Activated T-helper 2 cell treated with anti-CD3 and anti-CD28 coated beads, Interferon-gamma antibody, Interleukin-2, Interleukin-4, amounts not matched to agents 10 μg/mL and 5 μg/mL and 100 μg/mL, durations not matched to agents 14 hours and 24 hours and 36 hours (primary cell): ENCODE measurements around the gene TRO. TPM values are rescaled to one million over a fixed set of nuclear protein-coding genes. Genes with fewer than 3 reads are reported as not detected.

ENCODE experiments used
- DNase-seq: peaks from one replicate; pipeline ENCODE4 v3.0.0; 2021; ENCODE audit warnings: low spot score
- H3K27ac Mint-ChIP-seq: one replicate; pipeline ENCODE4 v1.8.0; 2021; ENCODE audit warnings: mixed read lengths
- H3K27me3 Mint-ChIP-seq: one replicate; pipeline ENCODE4 v1.8.0; 2021; ENCODE audit warnings: low read depth, mixed read lengths
- H3K36me3 Mint-ChIP-seq: one replicate; pipeline ENCODE4 v1.8.0; 2021; ENCODE audit warnings: low read depth, mixed read lengths
- H3K4me1 Mint-ChIP-seq: one replicate; pipeline ENCODE4 v1.8.0; 2021; ENCODE audit warnings: low read depth, mixed read lengths
- H3K4me3 Mint-ChIP-seq: one replicate; pipeline ENCODE4 v1.8.0; 2021; ENCODE audit warnings: low read depth, mild to moderate bottlenecking, moderate library complexity, mixed read lengths
- H3K9me3 Mint-ChIP-seq: one replicate; pipeline ENCODE4 v1.8.0; 2021; ENCODE audit warnings: mixed read lengths
- intact Hi-C: fragments of 100-400 bp; cut with micrococcal nuclease; formaldehyde crosslinking; loops from one replicate; pipeline ENCODE4 v1.15.1; 2023
- total RNA-seq: library from RNA; stranded (reverse); gene quantifications from 2 replicates; pipeline ENCODE4 v1.2.3, GENCODE V29; 2022

Gene TRO, protein sequence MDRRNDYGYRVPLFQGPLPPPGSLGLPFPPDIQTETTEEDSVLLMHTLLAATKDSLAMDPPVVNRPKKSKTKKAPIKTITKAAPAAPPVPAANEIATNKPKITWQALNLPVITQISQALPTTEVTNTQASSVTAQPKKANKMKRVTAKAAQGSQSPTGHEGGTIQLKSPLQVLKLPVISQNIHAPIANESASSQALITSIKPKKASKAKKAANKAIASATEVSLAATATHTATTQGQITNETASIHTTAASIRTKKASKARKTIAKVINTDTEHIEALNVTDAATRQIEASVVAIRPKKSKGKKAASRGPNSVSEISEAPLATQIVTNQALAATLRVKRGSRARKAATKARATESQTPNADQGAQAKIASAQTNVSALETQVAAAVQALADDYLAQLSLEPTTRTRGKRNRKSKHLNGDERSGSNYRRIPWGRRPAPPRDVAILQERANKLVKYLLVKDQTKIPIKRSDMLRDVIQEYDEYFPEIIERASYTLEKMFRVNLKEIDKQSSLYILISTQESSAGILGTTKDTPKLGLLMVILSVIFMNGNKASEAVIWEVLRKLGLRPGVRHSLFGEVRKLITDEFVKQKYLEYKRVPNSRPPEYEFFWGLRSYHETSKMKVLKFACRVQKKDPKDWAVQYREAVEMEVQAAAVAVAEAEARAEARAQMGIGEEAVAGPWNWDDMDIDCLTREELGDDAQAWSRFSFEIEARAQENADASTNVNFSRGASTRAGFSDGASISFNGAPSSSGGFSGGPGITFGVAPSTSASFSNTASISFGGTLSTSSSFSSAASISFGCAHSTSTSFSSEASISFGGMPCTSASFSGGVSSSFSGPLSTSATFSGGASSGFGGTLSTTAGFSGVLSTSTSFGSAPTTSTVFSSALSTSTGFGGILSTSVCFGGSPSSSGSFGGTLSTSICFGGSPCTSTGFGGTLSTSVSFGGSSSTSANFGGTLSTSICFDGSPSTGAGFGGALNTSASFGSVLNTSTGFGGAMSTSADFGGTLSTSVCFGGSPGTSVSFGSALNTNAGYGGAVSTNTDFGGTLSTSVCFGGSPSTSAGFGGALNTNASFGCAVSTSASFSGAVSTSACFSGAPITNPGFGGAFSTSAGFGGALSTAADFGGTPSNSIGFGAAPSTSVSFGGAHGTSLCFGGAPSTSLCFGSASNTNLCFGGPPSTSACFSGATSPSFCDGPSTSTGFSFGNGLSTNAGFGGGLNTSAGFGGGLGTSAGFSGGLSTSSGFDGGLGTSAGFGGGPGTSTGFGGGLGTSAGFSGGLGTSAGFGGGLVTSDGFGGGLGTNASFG (N-terminal part only)
- total RNA-seq, result 2.1 and 2.8 TPM in 2 replicates

GRCh38 chrX:54920610-54921426, at the start of gene TRO:
TSS of gene TRO (plus strand) at chrX:54920824. CDS start at chrX:54922247, 1,423 bp downstream.
- H3K4me3 Mint-ChIP-seq, result peak within 1 kb of the TSS; percentile 89
- intact Hi-C loops, result no loop called here
- H3K9me3 Mint-ChIP-seq, result no peaks in the 10 kb centered on the region
- peaks cover 7% of the 10 kb centered on the region for H3K27me3 Mint-ChIP-seq
- no peaks in the 10 kb centered on the region for H3K36me3 Mint-ChIP-seq
- peak within 1 kb of the TSS; percentile 47 for H3K27ac Mint-ChIP-seq
- no peak for DNase-seq
- peaks cover 14% of the 10 kb centered on the region for H3K4me1 Mint-ChIP-seq

GRCh38 chrX:54885740-54886139, 34.9 kb upstream of the TRO start:
- Mint-ChIP-seq H3K4me1 (no peaks in the 10 kb centered on the region), H3K36me3 (no peaks in the 10 kb centered on the region), H3K9me3 (no peaks in the 10 kb centered on the region), H3K27me3 (peaks cover 2% of the 10 kb centered on the region), H3K4me3 (no peak overlapping the region), H3K27ac (no peak overlapping the region)
- no peak for DNase-seq
- intact Hi-C loops, result no loop called here

DNA sequence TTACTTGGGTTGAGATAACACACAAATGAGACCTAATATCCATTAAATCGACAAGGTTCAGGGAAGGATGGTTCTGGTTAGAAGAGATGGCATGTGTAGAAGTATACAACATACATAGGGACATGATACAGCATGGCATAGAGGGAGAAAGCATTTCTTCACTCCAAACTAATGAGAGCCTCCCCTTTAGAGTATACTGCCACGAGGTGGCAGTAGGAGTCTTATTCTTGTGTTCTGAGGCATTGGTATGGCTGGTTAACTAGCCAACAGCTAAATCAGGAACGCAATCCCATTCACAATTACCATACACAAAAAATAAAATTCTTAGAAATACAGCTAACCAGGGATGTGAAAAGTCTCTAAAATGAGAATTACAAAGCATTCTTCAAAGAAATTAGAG, 29.1 kb upstream of the TRO start:
- intact Hi-C loops, result loop anchor here (1.0 kb wide), 1 partner anchor 165 kb away; no protein-coding TSS in a partner anchor
- Mint-ChIP-seq H3K36me3 (no peaks in the 10 kb centered on the region), H3K27me3 (peaks cover 2% of the 10 kb centered on the region), H3K27ac (no peak overlapping the region), H3K4me3 (no peak overlapping the region), H3K9me3 (no peaks in the 10 kb centered on the region), H3K4me1 (no peaks in the 10 kb centered on the region)
- DNase-seq, result peak; percentile 8

GRCh38 chrX:54894159-54894558, 26.5 kb upstream of the TRO start:
- H3K9me3 Mint-ChIP-seq, result no peaks in the 10 kb centered on the region
- no peak for DNase-seq
- H3K36me3 Mint-ChIP-seq, result no peaks in the 10 kb centered on the region
- peaks cover 2% of the 10 kb centered on the region for H3K27me3 Mint-ChIP-seq
- no peaks in the 10 kb centered on the region for H3K4me1 Mint-ChIP-seq
- intact Hi-C loops, result no loop called here
- no peak overlapping the region for H3K27ac Mint-ChIP-seq
- no peak overlapping the region for H3K4me3 Mint-ChIP-seq

GRCh38 chrX:54909941-54910340, 10.7 kb upstream of the TRO start:
- H3K27me3 Mint-ChIP-seq, result no peaks in the 10 kb centered on the region
- H3K27ac Mint-ChIP-seq, result no peak overlapping the region
- intact Hi-C loops, result no loop called here
- peaks cover 5% of the 10 kb centered on the region for H3K9me3 Mint-ChIP-seq
- H3K36me3 Mint-ChIP-seq, result no peaks in the 10 kb centered on the region
- no peak for DNase-seq
- no peak overlapping the region for H3K4me3 Mint-ChIP-seq
- no peaks in the 10 kb centered on the region for H3K4me1 Mint-ChIP-seq

- Mint-ChIP-seq H3K27me3 (peaks cover 7% of the 10 kb centered on the region), H3K36me3 (no peaks in the 10 kb centered on the region), H3K4me3 (peak overlapping the region; percentile 89), H3K4me1 (peaks cover 14% of the 10 kb centered on the region), H3K9me3 (no peaks in the 10 kb centered on the region), H3K27ac (peak overlapping the region; percentile 47)
- intact Hi-C loops, result no loop called here
- peak; percentile 22 for DNase-seq
Observed at GRCh38 chrX:54921427-54922021, 900 bp downstream of the TRO start.

DNA sequence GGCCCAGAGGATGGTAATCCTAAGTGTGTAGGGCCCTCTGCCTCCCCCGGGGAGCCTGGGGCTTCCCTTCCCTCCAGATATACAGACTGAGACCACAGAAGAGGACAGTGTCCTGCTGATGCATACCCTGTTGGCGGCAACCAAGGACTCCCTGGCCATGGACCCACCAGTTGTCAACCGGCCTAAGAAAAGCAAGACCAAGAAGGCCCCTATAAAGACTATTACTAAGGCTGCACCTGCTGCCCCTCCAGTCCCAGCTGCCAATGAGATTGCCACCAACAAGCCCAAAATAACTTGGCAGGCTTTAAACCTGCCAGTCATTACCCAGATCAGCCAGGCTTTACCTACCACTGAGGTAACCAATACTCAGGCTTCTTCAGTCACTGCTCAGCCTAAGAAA, 1.9 kb downstream of the TRO start:
- Mint-ChIP-seq H3K27me3 (peaks cover 7% of the 10 kb centered on the region), H3K4me1 (peaks cover 14% of the 10 kb centered on the region), H3K9me3 (no peaks in the 10 kb centered on the region), H3K4me3 (peak overlapping the region; percentile 89), H3K36me3 (no peaks in the 10 kb centered on the region), H3K27ac (no peak overlapping the region)
- no peak for DNase-seq
- intact Hi-C loops, result no loop called here

- H3K27ac Mint-ChIP-seq, result no peak overlapping the region
- DNase-seq, result no peak
- H3K36me3 Mint-ChIP-seq, result no peaks in the 10 kb centered on the region
- H3K4me3 Mint-ChIP-seq, result no peak overlapping the region
- H3K4me1 Mint-ChIP-seq, result peaks cover 14% of the 10 kb centered on the region
- intact Hi-C loops, result no loop called here
- no peaks in the 10 kb centered on the region for H3K9me3 Mint-ChIP-seq
- H3K27me3 Mint-ChIP-seq, result peaks cover 7% of the 10 kb centered on the region
Observed at GRCh38 chrX:54923376-54923775, 2.8 kb downstream of the TRO start.

DNA sequence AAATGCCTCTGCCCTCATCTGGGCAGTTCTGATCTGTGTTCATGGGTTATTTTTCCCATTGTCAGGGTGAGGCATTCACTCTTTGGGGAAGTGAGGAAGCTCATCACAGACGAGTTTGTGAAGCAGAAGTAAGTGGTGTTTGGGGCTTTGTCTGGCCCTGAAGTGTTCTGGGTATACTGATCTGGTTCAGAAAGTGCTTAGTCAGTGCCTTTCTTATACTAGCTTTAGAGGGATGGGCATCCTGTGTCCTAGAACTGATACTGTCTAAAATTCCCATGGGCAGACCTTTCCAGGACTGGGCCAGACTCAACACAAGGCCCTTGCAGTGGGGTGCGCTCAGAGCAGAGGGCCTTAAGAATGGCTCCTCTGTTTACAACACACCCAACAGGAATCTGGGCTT, 6.4 kb downstream of the TRO start:
- Mint-ChIP-seq H3K27me3 (no peaks in the 10 kb centered on the region), H3K4me3 (no peak overlapping the region), H3K36me3 (no peaks in the 10 kb centered on the region), H3K27ac (no peak overlapping the region), H3K9me3 (no peaks in the 10 kb centered on the region), H3K4me1 (peaks cover 3% of the 10 kb centered on the region)
- DNase-seq, result no peak
- intact Hi-C loops, result no loop called here

GRCh38 chrX:54928876-54929275, 8.3 kb downstream of the TRO start:
- Mint-ChIP-seq H3K27me3 (no peaks in the 10 kb centered on the region), H3K9me3 (no peaks in the 10 kb centered on the region), H3K4me1 (no peaks in the 10 kb centered on the region), H3K4me3 (no peak overlapping the region), H3K27ac (no peak overlapping the region), H3K36me3 (no peaks in the 10 kb centered on the region)
- intact Hi-C loops, result no loop called here
- DNase-seq, result no peak

- Mint-ChIP-seq H3K9me3 (no peaks in the 10 kb centered on the region), H3K27ac (no peak overlapping the region), H3K4me3 (no peak overlapping the region), H3K4me1 (no peaks in the 10 kb centered on the region), H3K27me3 (no peaks in the 10 kb centered on the region), H3K36me3 (no peaks in the 10 kb centered on the region)
- DNase-seq, result no peak
- intact Hi-C loops, result no loop called here
Observed at GRCh38 chrX:54930291-54931049, 9.8 kb downstream of the TRO start.
